Endodermal cell (in vitro differentiated cells): ENCODE results near the gene HOMER2. TPM values are rescaled to one million over a fixed set of nuclear protein-coding genes. Genes with fewer than 3 reads are reported as not detected.

Experiments
- DNase-seq: peaks from one replicate; pipeline ENCODE4 v3.0.0-alpha.2; 2017
- H3K27ac ChIP-seq: 2 replicates; pipeline ENCODE4 v1.5.1; 2013; ENCODE audit warnings: mild to moderate bottlenecking, low read depth, low read length, moderate library complexity
- H3K27me3 ChIP-seq: 2 replicates; pipeline ENCODE4 v1.6.1; 2013; ENCODE audit warnings: mild to moderate bottlenecking, low read length, moderate library complexity; ENCODE audit not compliant: insufficient read depth, control insufficient read depth, poor library complexity, severe bottlenecking
- H3K36me3 ChIP-seq: 2 replicates; pipeline ENCODE4 v1.7.0; 2013; ENCODE audit warnings: mild to moderate bottlenecking, low read length, moderate library complexity; ENCODE audit not compliant: control insufficient read depth, insufficient read depth
- H3K4me1 ChIP-seq: one replicate; pipeline ENCODE4 v1.7.0; 2013; ENCODE audit warnings: low read length; ENCODE audit not compliant: control insufficient read depth, insufficient read depth
- H3K4me3 ChIP-seq: 2 replicates; pipeline ENCODE4 v1.5.1; 2013; ENCODE audit warnings: mild to moderate bottlenecking, low read length, moderate library complexity
- H3K9ac ChIP-seq: 2 replicates; pipeline ENCODE4 v1.6.1; 2013; ENCODE audit warnings: mild to moderate bottlenecking, low read length, moderate library complexity; ENCODE audit not compliant: poor library complexity, severe bottlenecking; ENCODE audit errors: extremely low read depth
- H3K9me3 ChIP-seq: 2 replicates; pipeline ENCODE4 v1.6.1; 2013; ENCODE audit warnings: mild to moderate bottlenecking, low read length, moderate library complexity; ENCODE audit not compliant: control insufficient read depth
- H3K27ac Mint-ChIP-seq: 2 replicates; pipeline ENCODE4 v1.8.0; 2020; ENCODE audit warnings: mixed read lengths
- H3K27me3 Mint-ChIP-seq: 2 replicates; pipeline ENCODE4 v1.8.0; 2021; ENCODE audit warnings: mild to moderate bottlenecking, mixed read lengths; ENCODE audit not compliant: insufficient read depth
- H3K36me3 Mint-ChIP-seq: 2 replicates; pipeline ENCODE4 v1.8.0; 2020; ENCODE audit warnings: low read depth, mixed read lengths
- H3K4me1 Mint-ChIP-seq: 2 replicates; pipeline ENCODE4 v1.8.0; 2020; ENCODE audit warnings: mixed read lengths
- H3K4me3 Mint-ChIP-seq: 2 replicates; pipeline ENCODE4 v1.8.0; 2020; ENCODE audit warnings: mild to moderate bottlenecking, moderate library complexity, mixed read lengths
- H3K9me3 Mint-ChIP-seq: 2 replicates; pipeline ENCODE4 v1.8.0; 2020; ENCODE audit warnings: mild to moderate bottlenecking, mixed read lengths
- CTCF ChIP-seq: fragments of 200-600 bp; sonication (generic); conservative IDR thresholded peaks from 2 replicates; pipeline ENCODE4 v1.5.0; 2021; ENCODE audit warnings: antibody characterized with exemption, mild to moderate bottlenecking
- WGBS, 2 experiments: methylation state at CpG; one replicate each; pipeline versions ENCODE4 v1.1.5 to v1.1.7; 2013; ENCODE audit warnings: missing lambda C conversion rate in 2 of 2, mixed read lengths in 1 of 2; ENCODE audit not compliant: insufficient coverage in 1 of 2, insufficient read length in 1 of 2; 5-methylcytosine and 5-hydroxymethylcytosine counted together
- total RNA-seq, 2 donors: library from RNA; stranded (reverse); fragmentation: NEBNext Ultra II Directional in 1 of 2; extraction: Animal tissue kit (Norgen Biotek cat#: 25700) in 1 of 2; gene quantifications; 2 replicates in 1 of 2; 3 replicates in 1 of 2; pipeline ENCODE4 v1.2.1, GENCODE V29; 2021

Gene HOMER2
- total RNA-seq, 2 donors from 2014 or later, result 31.8 to 32.7 TPM

GRCh38 chr15:82880704-82881103 lies 71.8 kb downstream of the HOMER2 start:
- WGBS, 2 experiments, result 92 to 95% methylated on average over 5 to 6 of the region's 6 CpGs
- no peaks in the 10 kb centered on the region for H3K9me3 ChIP-seq
- H3K36me3 ChIP-seq, result no peaks in the 10 kb centered on the region
- H3K4me3 ChIP-seq, result no peak overlapping the region
- H3K27ac ChIP-seq, result no peak overlapping the region
- DNase-seq, result no peak
- TF ChIP-seq CTCF, result no peak
- Mint-ChIP-seq H3K36me3 (no peaks in the 10 kb centered on the region), H3K9me3 (peaks cover 6% of the 10 kb centered on the region), H3K4me3 (no peak overlapping the region), H3K27me3 (no peaks in the 10 kb centered on the region), H3K4me1 (peaks cover 4% of the 10 kb centered on the region), H3K27ac (no peak overlapping the region)
- no peaks in the 10 kb centered on the region for H3K4me1 ChIP-seq
- no peak overlapping the region for H3K9ac ChIP-seq
- no peaks in the 10 kb centered on the region for H3K27me3 ChIP-seq

- Histone ChIP-seq H3K9ac (no peak overlapping the region), H3K36me3 (peaks cover 9% of the 10 kb centered on the region), H3K4me1 (no peaks in the 10 kb centered on the region), H3K4me3 (no peak overlapping the region), H3K9me3 (no peaks in the 10 kb centered on the region), H3K27ac (no peak overlapping the region), H3K27me3 (no peaks in the 10 kb centered on the region)
- 94% methylated on average over 5 of the region's 5 CpGs for WGBS, 2 experiments
- no peaks in the 10 kb centered on the region for H3K27me3 Mint-ChIP-seq
- DNase-seq, result no peak
- no peak for TF ChIP-seq CTCF
- peaks cover 6% of the 10 kb centered on the region for H3K9me3 Mint-ChIP-seq
- no peak overlapping the region for H3K4me3 Mint-ChIP-seq
- peaks cover 4% of the 10 kb centered on the region for H3K4me1 Mint-ChIP-seq
- H3K27ac Mint-ChIP-seq, result no peak overlapping the region
- H3K36me3 Mint-ChIP-seq, result peaks cover 15% of the 10 kb centered on the region
Measured at GRCh38 chr15:82878325-82878724, 74.2 kb downstream of the HOMER2 start.

GRCh38 chr15:82877825-82878224 lies 74.7 kb downstream of the HOMER2 start:
- Histone ChIP-seq H3K4me1 (no peaks in the 10 kb centered on the region), H3K9ac (no peak overlapping the region), H3K4me3 (no peak overlapping the region), H3K27ac (no peak overlapping the region), H3K9me3 (no peaks in the 10 kb centered on the region), H3K36me3 (peaks cover 11% of the 10 kb centered on the region), H3K27me3 (no peaks in the 10 kb centered on the region)
- Mint-ChIP-seq H3K4me3 (no peak overlapping the region), H3K27ac (no peak overlapping the region), H3K9me3 (peaks cover 6% of the 10 kb centered on the region), H3K27me3 (no peaks in the 10 kb centered on the region), H3K36me3 (peaks cover 20% of the 10 kb centered on the region), H3K4me1 (peaks cover 4% of the 10 kb centered on the region)
- no peak for TF ChIP-seq CTCF
- DNase-seq, result no peak
- WGBS, 2 experiments, result 97 to 100% methylated on average over 1 to 2 of the region's 2 CpGs
